ENCODE results near the gene CDH4.

The CDH4 gene

GRCh38 chr20:61330441-61330840, 78.4 kb downstream of the CDH4 start:
- Histone ChIP-seq H3K36me3 (ENCODE audit: control insufficient read depth in 5 of 5, insufficient read depth in 5 of 5, low read length in 5 of 5) (no peaks in the 10 kb centered on the region), H3K27ac (ENCODE audit: low read depth, low read length) (no peak overlapping the region), H3K4me1 (ENCODE audit: control insufficient read depth in 5 of 5, insufficient read depth in 5 of 5, low read length in 5 of 5) (peaks cover 0 to 10% (median 0%) of the 10 kb centered on the region in 5 donors), H3K27me3 (ENCODE audit: control insufficient read depth in 5 of 5, insufficient read depth in 4 of 5, low read length in 5 of 5) (peaks cover 0 to 26% (median 14%) of the 10 kb centered on the region in 5 donors), H3K9me3 (ENCODE audit: control insufficient read depth in 5 of 5, low read length in 5 of 5) (peaks cover 0 to 4% (median 0%) of the 10 kb centered on the region in 5 donors), H3K4me3 (ENCODE audit: low read depth in 1 of 5, low read length in 5 of 5) (no peak overlapping the region), H3K9ac (ENCODE audit: low read length in 5 of 5) (no peak overlapping the region)

DNA sequence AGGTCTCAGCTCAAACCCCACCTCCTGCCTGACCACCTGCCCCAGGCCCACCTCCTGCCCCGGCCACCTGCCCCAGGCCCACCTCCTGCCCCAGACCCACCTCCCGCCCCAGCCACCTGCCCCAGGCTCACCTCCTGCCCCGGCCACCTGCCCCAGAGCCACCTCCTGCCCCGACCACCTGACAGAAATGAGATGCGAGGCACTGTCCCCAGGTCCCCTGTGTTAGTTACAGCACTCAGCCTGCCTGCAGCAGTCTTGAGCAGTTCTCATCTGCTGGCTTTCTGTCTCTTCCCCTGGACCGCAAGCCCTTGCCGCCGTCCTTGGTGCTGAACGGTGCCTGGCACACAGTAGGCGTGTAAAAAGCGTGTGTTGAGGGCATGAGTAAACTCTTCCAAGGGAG, 79.5 kb downstream of the CDH4 start:
- Histone ChIP-seq H3K9me3 (ENCODE audit: control insufficient read depth in 5 of 5, low read length in 5 of 5) (peaks cover 0 to 4% (median 0%) of the 10 kb centered on the region in 5 donors), H3K27ac (ENCODE audit: low read depth, low read length) (no peak overlapping the region), H3K4me1 (ENCODE audit: control insufficient read depth in 5 of 5, insufficient read depth in 5 of 5, low read length in 5 of 5) (peaks cover 0 to 10% (median 0%) of the 10 kb centered on the region in 5 donors), H3K36me3 (ENCODE audit: control insufficient read depth in 5 of 5, insufficient read depth in 5 of 5, low read length in 5 of 5) (no peaks in the 10 kb centered on the region), H3K9ac (ENCODE audit: low read length in 5 of 5) (no peak overlapping the region), H3K4me3 (ENCODE audit: low read depth in 1 of 5, low read length in 5 of 5) (no peak overlapping the region), H3K27me3 (ENCODE audit: control insufficient read depth in 5 of 5, insufficient read depth in 4 of 5, low read length in 5 of 5) (peaks cover 0 to 26% (median 14%) of the 10 kb centered on the region in 5 donors)

DNA sequence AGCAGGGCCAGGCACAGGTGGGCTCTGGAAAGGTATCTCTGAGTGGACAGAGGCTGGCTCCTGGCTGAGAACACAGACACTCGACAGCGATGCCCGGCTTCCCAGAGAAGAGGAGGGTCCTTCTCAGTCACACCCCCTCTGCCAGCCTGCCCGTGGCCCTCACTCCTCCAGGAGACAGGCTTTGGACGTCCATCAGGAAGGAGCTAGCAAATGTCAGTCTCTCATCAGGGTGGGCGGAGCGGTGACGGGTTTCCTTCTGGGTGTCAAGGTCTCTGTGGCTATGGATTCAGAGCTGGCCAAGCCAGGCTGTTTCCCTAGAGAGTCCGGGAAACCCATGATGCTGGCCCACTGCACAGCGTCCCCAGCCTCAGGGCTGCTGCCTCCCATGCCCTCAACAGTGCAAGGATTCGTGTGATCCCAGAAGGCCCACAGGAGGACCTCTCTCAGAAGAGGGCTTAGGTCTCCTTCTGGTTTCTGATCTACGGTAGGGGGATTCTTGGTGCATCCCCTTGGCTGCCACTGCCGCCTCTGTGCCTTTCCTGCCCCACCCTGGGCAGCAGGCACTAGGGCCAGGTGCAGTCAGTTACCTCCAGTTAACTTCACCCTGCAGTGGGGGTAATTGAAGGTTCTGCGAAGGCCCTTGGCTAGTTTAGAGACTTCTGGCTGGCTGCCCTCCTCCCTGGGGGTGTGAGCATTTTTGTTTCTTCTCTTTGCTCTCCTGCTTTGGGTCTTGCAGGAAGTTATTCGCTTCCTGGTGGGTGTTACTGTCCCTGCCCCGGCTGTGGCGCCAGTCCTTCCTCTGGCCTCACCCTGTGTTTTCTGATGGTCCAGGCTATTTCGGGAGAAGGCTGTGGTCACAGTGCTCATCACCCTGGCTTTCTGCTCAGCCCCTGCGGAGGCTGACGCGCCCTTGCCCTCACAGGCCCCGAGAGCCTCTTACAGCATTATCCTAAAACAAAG, 80.2 kb downstream of the CDH4 start:
- peaks cover 0 to 26% (median 14%) of the 10 kb centered on the region in 5 donors for H3K27me3 ChIP-seq (ENCODE audit: control insufficient read depth in 5 of 5, insufficient read depth in 4 of 5, low read length in 5 of 5)
- H3K36me3 ChIP-seq (ENCODE audit: control insufficient read depth in 5 of 5, insufficient read depth in 5 of 5, low read length in 5 of 5): no peaks in the 10 kb centered on the region
- no peak overlapping the region for H3K9ac ChIP-seq (ENCODE audit: low read length in 5 of 5)
- H3K4me3 ChIP-seq (ENCODE audit: low read depth in 1 of 5, low read length in 5 of 5): no peak overlapping the region
- H3K9me3 ChIP-seq (ENCODE audit: control insufficient read depth in 5 of 5, low read length in 5 of 5): peaks cover 0 to 4% (median 0%) of the 10 kb centered on the region in 5 donors
- peaks cover 0 to 10% (median 0%) of the 10 kb centered on the region in 5 donors for H3K4me1 ChIP-seq (ENCODE audit: control insufficient read depth in 5 of 5, insufficient read depth in 5 of 5, low read length in 5 of 5)
- H3K27ac ChIP-seq (ENCODE audit: low read depth, low read length): no peak overlapping the region

GRCh38 chr20:61333484-61334108, 81.5 kb downstream of the CDH4 start:
- Histone ChIP-seq H3K9ac (ENCODE audit: low read length in 5 of 5) (no peak overlapping the region), H3K27ac (ENCODE audit: low read depth, low read length) (no peak overlapping the region), H3K27me3 (ENCODE audit: control insufficient read depth in 5 of 5, insufficient read depth in 4 of 5, low read length in 5 of 5) (peaks cover 0 to 26% (median 14%) of the 10 kb centered on the region in 5 donors), H3K9me3 (ENCODE audit: control insufficient read depth in 5 of 5, low read length in 5 of 5) (peaks cover 0 to 4% (median 0%) of the 10 kb centered on the region in 5 donors), H3K36me3 (ENCODE audit: control insufficient read depth in 5 of 5, insufficient read depth in 5 of 5, low read length in 5 of 5) (no peaks in the 10 kb centered on the region), H3K4me3 (ENCODE audit: low read depth in 1 of 5, low read length in 5 of 5) (no peak overlapping the region), H3K4me1 (ENCODE audit: control insufficient read depth in 5 of 5, insufficient read depth in 5 of 5, low read length in 5 of 5) (peaks cover 0 to 10% (median 0%) of the 10 kb centered on the region in 5 donors)

- Histone ChIP-seq H3K4me3 (ENCODE audit: low read depth in 1 of 5, low read length in 5 of 5) (no peak overlapping the region), H3K9ac (ENCODE audit: low read length in 5 of 5) (no peak overlapping the region), H3K27ac (ENCODE audit: low read depth, low read length) (no peak overlapping the region)
Observed at GRCh38 chr20:61340157-61340556, 88.1 kb downstream of the CDH4 start.

GRCh38 chr20:61341605-61342004, 89.5 kb downstream of the CDH4 start:
- H3K4me1 ChIP-seq (ENCODE audit: control insufficient read depth in 5 of 5, insufficient read depth in 5 of 5, low read length in 5 of 5): no peaks in the 10 kb centered on the region
- H3K9me3 ChIP-seq (ENCODE audit: control insufficient read depth in 5 of 5, low read length in 5 of 5): no peaks in the 10 kb centered on the region
- no peaks in the 10 kb centered on the region for H3K36me3 ChIP-seq (ENCODE audit: control insufficient read depth in 5 of 5, insufficient read depth in 5 of 5, low read length in 5 of 5)
- no peak overlapping the region for H3K4me3 ChIP-seq (ENCODE audit: low read depth in 1 of 5, low read length in 5 of 5)
- H3K9ac ChIP-seq (ENCODE audit: low read length in 5 of 5): no peak overlapping the region
- peaks cover 6 to 17% (median 15%) of the 10 kb centered on the region in 5 donors for H3K27me3 ChIP-seq (ENCODE audit: control insufficient read depth in 5 of 5, insufficient read depth in 4 of 5, low read length in 5 of 5)
- no peak overlapping the region for H3K27ac ChIP-seq (ENCODE audit: low read depth, low read length)

More at GRCh38 chr20:61340157-61340556, 88.1 kb downstream of the CDH4 start:
- Histone ChIP-seq H3K9me3 (ENCODE audit: control insufficient read depth in 5 of 5, low read length in 5 of 5) (no peaks in the 10 kb centered on the region), H3K36me3 (ENCODE audit: control insufficient read depth in 5 of 5, insufficient read depth in 5 of 5, low read length in 5 of 5) (no peaks in the 10 kb centered on the region), H3K27me3 (ENCODE audit: control insufficient read depth in 5 of 5, insufficient read depth in 4 of 5, low read length in 5 of 5) (peaks cover 0 to 7% (median 5%) of the 10 kb centered on the region in 5 donors), H3K4me1 (ENCODE audit: control insufficient read depth in 5 of 5, insufficient read depth in 5 of 5, low read length in 5 of 5) (no peaks in the 10 kb centered on the region)

- no peak overlapping the region for H3K4me3 ChIP-seq (ENCODE audit: low read depth in 1 of 5, low read length in 5 of 5)
- H3K4me1 ChIP-seq (ENCODE audit: control insufficient read depth in 5 of 5, insufficient read depth in 5 of 5, low read length in 5 of 5): no peaks in the 10 kb centered on the region
- no peak overlapping the region for H3K9ac ChIP-seq (ENCODE audit: low read length in 5 of 5)
- peaks cover 6 to 24% (median 21%) of the 10 kb centered on the region in 5 donors for H3K27me3 ChIP-seq (ENCODE audit: control insufficient read depth in 5 of 5, insufficient read depth in 4 of 5, low read length in 5 of 5)
- no peaks in the 10 kb centered on the region for H3K36me3 ChIP-seq (ENCODE audit: control insufficient read depth in 5 of 5, insufficient read depth in 5 of 5, low read length in 5 of 5)
- H3K27ac ChIP-seq (ENCODE audit: low read depth, low read length): no peak overlapping the region
- no peaks in the 10 kb centered on the region for H3K9me3 ChIP-seq (ENCODE audit: control insufficient read depth in 5 of 5, low read length in 5 of 5)
Observed at GRCh38 chr20:61343934-61344333, 91.9 kb downstream of the CDH4 start.

DNA sequence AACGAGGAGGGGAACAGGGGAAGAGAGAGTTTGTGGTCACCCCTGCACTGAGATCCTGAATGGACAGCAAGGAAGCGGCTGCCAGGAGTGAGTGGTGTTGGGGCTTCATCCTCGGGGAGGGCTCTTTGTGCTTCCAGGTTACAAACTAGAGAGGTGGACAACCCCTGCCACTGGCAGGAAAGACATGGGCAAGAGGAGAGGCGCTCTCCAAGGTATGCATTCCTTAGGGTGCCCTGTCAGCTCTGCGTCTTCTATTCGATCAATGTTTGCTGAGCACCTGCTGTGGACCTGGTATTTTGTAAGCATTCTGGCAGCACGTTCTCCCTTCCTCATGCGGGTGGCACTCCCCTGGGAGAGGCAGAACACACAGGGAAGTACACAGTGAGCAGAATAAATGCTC, 93.6 kb downstream of the CDH4 start:
- H3K4me1 ChIP-seq (ENCODE audit: control insufficient read depth in 5 of 5, insufficient read depth in 5 of 5, low read length in 5 of 5): no peaks in the 10 kb centered on the region
- H3K36me3 ChIP-seq (ENCODE audit: control insufficient read depth in 5 of 5, insufficient read depth in 5 of 5, low read length in 5 of 5): no peaks in the 10 kb centered on the region
- H3K9me3 ChIP-seq (ENCODE audit: control insufficient read depth in 5 of 5, low read length in 5 of 5): no peaks in the 10 kb centered on the region
- H3K9ac ChIP-seq (ENCODE audit: low read length in 5 of 5): no peak overlapping the region
- H3K4me3 ChIP-seq (ENCODE audit: low read depth in 1 of 5, low read length in 5 of 5): no peak overlapping the region
- peaks cover 6 to 30% (median 21%) of the 10 kb centered on the region in 5 donors for H3K27me3 ChIP-seq (ENCODE audit: control insufficient read depth in 5 of 5, insufficient read depth in 4 of 5, low read length in 5 of 5)
- no peak overlapping the region for H3K27ac ChIP-seq (ENCODE audit: low read depth, low read length)

DNA sequence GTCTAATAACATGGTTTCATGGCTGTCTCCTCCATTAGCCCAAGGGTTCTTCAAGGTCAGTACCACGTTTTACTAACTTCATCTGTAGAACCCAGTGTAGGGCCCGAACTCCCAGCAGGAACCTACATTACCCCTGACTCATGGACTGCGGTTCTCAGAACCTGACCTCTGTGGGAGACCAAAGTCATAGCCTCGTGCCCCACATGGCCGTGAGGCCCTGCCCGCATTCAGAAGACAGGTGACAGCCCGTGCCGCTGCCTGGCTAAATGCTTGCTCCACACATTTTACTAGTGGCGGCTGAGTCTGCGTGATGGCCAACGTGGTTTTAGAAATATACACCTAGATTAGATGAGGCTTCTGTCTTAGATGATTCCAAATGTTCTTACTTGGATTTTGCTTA, 94.9 kb downstream of the CDH4 start:
- Histone ChIP-seq H3K9me3 (ENCODE audit: control insufficient read depth in 5 of 5, low read length in 5 of 5) (no peaks in the 10 kb centered on the region), H3K27me3 (ENCODE audit: control insufficient read depth in 5 of 5, insufficient read depth in 4 of 5, low read length in 5 of 5) (peaks cover 6 to 38% (median 23%) of the 10 kb centered on the region in 5 donors), H3K9ac (ENCODE audit: low read length in 5 of 5) (no peak overlapping the region)

DNA sequence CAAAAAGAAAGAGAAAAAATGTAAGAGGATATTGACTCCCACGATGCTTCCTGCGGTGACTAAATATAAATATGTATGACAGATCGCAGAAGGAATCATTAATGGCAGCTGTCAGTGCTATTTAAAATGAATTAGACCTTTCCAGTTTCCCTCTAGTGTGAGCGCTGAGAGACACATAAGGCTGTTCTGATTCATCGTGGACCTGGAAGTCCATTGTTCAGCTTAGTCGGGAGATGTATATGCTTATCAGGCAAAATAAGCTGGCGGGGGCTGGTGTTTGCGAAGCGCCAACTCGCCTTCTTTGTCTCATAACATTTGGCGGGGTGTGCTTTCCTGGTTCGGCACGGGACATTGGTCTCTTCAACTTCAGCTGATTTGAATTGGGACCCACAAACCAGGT, 95.4 kb downstream of the CDH4 start:
- no peak overlapping the region for H3K4me3 ChIP-seq (ENCODE audit: low read depth in 1 of 5, low read length in 5 of 5)
- H3K9ac ChIP-seq (ENCODE audit: low read length in 5 of 5): no peak overlapping the region
- H3K4me1 ChIP-seq (ENCODE audit: control insufficient read depth in 5 of 5, insufficient read depth in 5 of 5, low read length in 5 of 5): no peaks in the 10 kb centered on the region
- no peaks in the 10 kb centered on the region for H3K36me3 ChIP-seq (ENCODE audit: control insufficient read depth in 5 of 5, insufficient read depth in 5 of 5, low read length in 5 of 5)
- H3K27ac ChIP-seq (ENCODE audit: low read depth, low read length): no peak overlapping the region
- no peaks in the 10 kb centered on the region for H3K9me3 ChIP-seq (ENCODE audit: control insufficient read depth in 5 of 5, low read length in 5 of 5)
- H3K27me3 ChIP-seq (ENCODE audit: control insufficient read depth in 5 of 5, insufficient read depth in 4 of 5, low read length in 5 of 5): peaks cover 6 to 41% (median 23%) of the 10 kb centered on the region in 5 donors

More for the DNA sequence above, 94.9 kb downstream of the CDH4 start:
- H3K4me1 ChIP-seq (ENCODE audit: control insufficient read depth in 5 of 5, insufficient read depth in 5 of 5, low read length in 5 of 5): no peaks in the 10 kb centered on the region
- no peak overlapping the region for H3K4me3 ChIP-seq (ENCODE audit: low read depth in 1 of 5, low read length in 5 of 5)
- H3K27ac ChIP-seq (ENCODE audit: low read depth, low read length): no peak overlapping the region
- H3K36me3 ChIP-seq (ENCODE audit: control insufficient read depth in 5 of 5, insufficient read depth in 5 of 5, low read length in 5 of 5): no peaks in the 10 kb centered on the region

Measured in subcutaneous abdominal adipose tissue (tissue), 5 donors.